OCI-LY3 (cell line): ENCODE results near the gene NCOA3.
"Not testable (repeated sequence)": the region's sequence is repeated elsewhere in the genome, so short reads cannot be mapped to it uniquely, and the experiment has no call there.

Experiments
- H2AFZ ChIP-seq: fragments of 200-600, 300-600 bp; shearing (Covaris generic); 2 replicates; pipeline ENCODE4 v1.6.0; 2014; ENCODE audit warnings: antibody characterized with exemption, low read depth, low read length
- H3K27ac ChIP-seq: fragments of 200-600, 300-600 bp; sonication (generic); 2 replicates; pipeline ENCODE4 v1.5.1; 2014; ENCODE audit warnings: mild to moderate bottlenecking, low read length, moderate library complexity, mixed read lengths
- H3K27me3 ChIP-seq: fragments of 200-600, 300-600 bp; sonication (generic); 2 replicates; pipeline ENCODE4 v1.6.1; 2014; ENCODE audit warnings: low read depth, low read length, mixed read lengths
- H3K36me3 ChIP-seq: fragments of 200-600, 300-600 bp; sonication (generic); replicated peaks from 2 replicates; pipeline ENCODE3; 2014; ENCODE audit warnings: low read depth, low read length, mixed read lengths
- H3K4me1 ChIP-seq: fragments of 300-600, 200-600 bp; sonication (generic); 2 replicates; pipeline ENCODE4 v1.6.1; 2014; ENCODE audit warnings: low read length, mixed read lengths
- H3K4me2 ChIP-seq: fragments of 200-600, 300-600 bp; sonication (generic); 2 replicates; pipeline ENCODE4 v1.6.1; 2014; ENCODE audit warnings: low read length, mixed read lengths
- H3K4me3 ChIP-seq: fragments of 300-600, 200-600 bp; sonication (generic); 2 replicates; pipeline ENCODE4 v1.5.1; 2014; ENCODE audit warnings: antibody characterized with exemption, mild to moderate bottlenecking, low read length, moderate library complexity
- H3K79me2 ChIP-seq: fragments of 300-600, 200-600 bp; shearing (Covaris generic); 2 replicates; pipeline ENCODE4 v1.6.1; 2014; ENCODE audit warnings: mild to moderate bottlenecking, low read length, mixed read lengths
- H3K9ac ChIP-seq: fragments of 300-600, 200-600 bp; shearing (Covaris generic); 2 replicates; pipeline ENCODE4 v1.6.0; 2014; ENCODE audit warnings: mild to moderate bottlenecking, low read length, moderate library complexity
- H3K9me3 ChIP-seq: fragments of 200-600, 300-600 bp; shearing (Covaris generic); 2 replicates; pipeline ENCODE4 v1.6.1; 2014; ENCODE audit warnings: low read length, mixed read lengths; ENCODE audit not compliant: insufficient read depth
- H4K20me1 ChIP-seq: fragments of 200-600, 300-600 bp; sonication (generic); 2 replicates; pipeline ENCODE4 v1.6.1; 2016; ENCODE audit warnings: low read length, mixed read lengths; ENCODE audit not compliant: insufficient read depth
- EZH2phosphoT487 ChIP-seq: fragments of 200-600 bp; shearing (Covaris generic); IDR thresholded peaks from 2 replicates; pipeline ENCODE4 v1.6.1; 2018; ENCODE audit warnings: antibody characterized with exemption, mixed run types, low read depth
- TF ChIP-seq, protein P1 (sequence below): fragments of 200-600, 300-600 bp; sonication (generic); IDR thresholded peaks from 2 replicates; pipeline ENCODE4 v1.5.1; 2014; ENCODE audit warnings: antibody characterized with exemption, low read length, low read depth

The NCOA3 gene

DNA sequence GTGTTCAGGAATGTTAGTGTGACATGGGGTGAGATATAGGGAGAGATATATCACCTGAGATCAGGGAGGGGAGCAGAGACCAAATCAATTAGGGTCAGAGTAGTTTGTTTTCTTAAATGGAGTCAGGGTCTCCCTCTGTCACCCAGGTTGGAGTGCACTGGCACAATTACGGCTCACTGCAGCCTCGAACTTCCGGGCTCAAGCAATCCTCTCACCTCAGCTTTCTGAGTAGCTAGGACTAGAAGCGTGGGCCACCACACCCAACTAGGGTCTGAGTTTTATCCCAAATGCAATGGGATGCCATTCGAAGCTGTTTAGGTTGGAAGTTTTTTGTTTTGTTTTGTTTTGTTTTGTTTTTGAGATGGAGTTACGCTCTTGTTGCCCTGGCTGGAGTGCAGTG lies 3.1 kb upstream of the NCOA3 start:
- H3K4me3 ChIP-seq = peak overlapping the region; percentile 31
- H3K9me3 ChIP-seq = no peaks in the 10 kb centered on the region
- H3K79me2 ChIP-seq = peaks cover 45% of the 10 kb centered on the region
- peaks cover 8% of the 10 kb centered on the region for H4K20me1 ChIP-seq
- peak overlapping the region; percentile 34; the same call in 1 of the 2 replicates for H2AFZ ChIP-seq
- TF ChIP-seq, protein P1, sequence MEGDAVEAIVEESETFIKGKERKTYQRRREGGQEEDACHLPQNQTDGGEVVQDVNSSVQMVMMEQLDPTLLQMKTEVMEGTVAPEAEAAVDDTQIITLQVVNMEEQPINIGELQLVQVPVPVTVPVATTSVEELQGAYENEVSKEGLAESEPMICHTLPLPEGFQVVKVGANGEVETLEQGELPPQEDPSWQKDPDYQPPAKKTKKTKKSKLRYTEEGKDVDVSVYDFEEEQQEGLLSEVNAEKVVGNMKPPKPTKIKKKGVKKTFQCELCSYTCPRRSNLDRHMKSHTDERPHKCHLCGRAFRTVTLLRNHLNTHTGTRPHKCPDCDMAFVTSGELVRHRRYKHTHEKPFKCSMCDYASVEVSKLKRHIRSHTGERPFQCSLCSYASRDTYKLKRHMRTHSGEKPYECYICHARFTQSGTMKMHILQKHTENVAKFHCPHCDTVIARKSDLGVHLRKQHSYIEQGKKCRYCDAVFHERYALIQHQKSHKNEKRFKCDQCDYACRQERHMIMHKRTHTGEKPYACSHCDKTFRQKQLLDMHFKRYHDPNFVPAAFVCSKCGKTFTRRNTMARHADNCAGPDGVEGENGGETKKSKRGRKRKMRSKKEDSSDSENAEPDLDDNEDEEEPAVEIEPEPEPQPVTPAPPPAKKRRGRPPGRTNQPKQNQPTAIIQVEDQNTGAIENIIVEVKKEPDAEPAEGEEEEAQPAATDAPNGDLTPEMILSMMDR = no peak
- TF ChIP-seq EZH2phosphoT487 = no peak
- peaks cover 9% of the 10 kb centered on the region for H3K36me3 ChIP-seq
- no peaks in the 10 kb centered on the region; the same call in 1 of the 2 replicates for H3K27me3 ChIP-seq
- peak overlapping the region; percentile 78 for H3K27ac ChIP-seq
- peak overlapping the region; percentile 69 for H3K4me2 ChIP-seq
- H3K4me1 ChIP-seq = peaks cover 44% of the 10 kb centered on the region
- H3K9ac ChIP-seq = peak overlapping the region; percentile 50

DNA sequence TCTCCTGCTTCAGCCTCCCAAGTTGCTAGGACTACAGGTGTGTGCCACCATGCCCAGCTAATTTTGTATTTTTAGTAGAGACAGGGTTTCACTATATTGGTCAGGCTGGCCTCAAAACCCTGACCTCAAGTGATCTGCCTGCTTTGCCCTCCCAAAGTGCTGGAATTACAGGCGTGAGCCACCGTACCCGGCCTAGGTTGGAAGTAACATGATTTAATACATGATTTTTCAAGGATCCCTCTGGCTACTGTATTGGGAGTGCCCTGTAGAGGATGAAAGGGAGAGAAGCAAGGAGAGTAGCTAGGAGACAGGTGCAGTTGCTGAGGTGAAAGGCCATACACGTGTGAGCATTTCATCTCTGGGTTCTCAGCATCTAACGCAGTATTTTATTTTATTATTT lies 2.6 kb upstream of the NCOA3 start:
- Histone ChIP-seq H3K9ac (no peak overlapping the region), H3K4me3 (no peak overlapping the region), H3K4me2 (no peak overlapping the region), H3K9me3 (no peaks in the 10 kb centered on the region), H3K4me1 (peaks cover 44% of the 10 kb centered on the region), H2AFZ (no peak overlapping the region), H3K27me3 (no peaks in the 10 kb centered on the region; the same call in 1 of the 2 replicates), H3K36me3 (peaks cover 12% of the 10 kb centered on the region), H3K79me2 (peaks cover 47% of the 10 kb centered on the region), H4K20me1 (peaks cover 13% of the 10 kb centered on the region), H3K27ac (peak overlapping the region; percentile 78; the same call in 1 of the 2 replicates)
- TF ChIP-seq EZH2phosphoT487 = no peak
- TF ChIP-seq, protein P1 = no peak

DNA sequence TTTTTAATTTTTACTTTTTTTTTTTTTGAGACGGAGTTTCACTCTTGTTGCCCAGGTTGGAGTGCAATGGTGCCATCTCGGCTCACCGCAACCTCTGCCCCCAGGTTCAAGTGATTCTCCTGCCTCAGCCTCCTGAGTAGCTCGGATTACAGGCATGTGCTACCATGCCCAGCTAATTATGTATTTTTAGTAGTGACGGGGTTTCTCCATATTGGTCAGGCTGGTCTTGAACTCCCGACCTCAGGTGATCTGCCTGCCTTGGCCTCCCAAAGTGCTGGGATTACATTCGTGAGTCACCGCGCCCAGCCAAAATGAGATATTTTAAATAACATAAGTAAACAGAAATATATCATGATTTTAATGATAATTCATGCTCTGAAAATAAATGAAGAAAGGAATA lies 1.6 kb upstream of the NCOA3 start:
- Histone ChIP-seq H3K4me3 (peak overlapping the region; percentile 79), H3K36me3 (peaks cover 14% of the 10 kb centered on the region), H4K20me1 (peaks cover 17% of the 10 kb centered on the region), H3K27ac (peak overlapping the region; percentile 80), H3K9ac (peak overlapping the region; percentile 82; the same call in 1 of the 2 replicates), H3K79me2 (peaks cover 53% of the 10 kb centered on the region), H3K4me2 (peak overlapping the region; percentile 86), H3K4me1 (peaks cover 39% of the 10 kb centered on the region)
- not testable (repeated sequence) for H3K27me3 ChIP-seq, H2AFZ ChIP-seq, H3K9me3 ChIP-seq

DNA sequence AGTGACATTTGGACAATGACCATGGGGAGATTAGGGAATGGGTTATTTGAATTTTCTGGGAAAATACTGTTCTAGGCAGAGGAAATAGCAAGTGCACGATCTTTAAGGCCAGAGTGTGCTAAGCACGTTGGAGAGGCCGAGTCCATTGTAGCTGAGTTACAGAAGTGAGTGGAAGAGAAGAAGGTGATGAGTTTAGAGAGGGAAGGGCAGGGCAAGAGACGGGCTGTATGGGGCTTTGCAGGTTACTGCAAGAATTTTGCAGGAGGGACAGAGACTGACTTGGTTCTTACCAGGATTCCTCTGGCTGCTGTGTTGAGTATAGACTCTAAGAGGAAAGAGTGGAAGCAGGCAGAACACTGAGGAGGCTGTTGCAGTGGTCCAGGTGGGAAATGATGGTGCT lies 1.1 kb upstream of the NCOA3 start:
- H3K9ac ChIP-seq = peak overlapping the region; percentile 82
- H3K4me2 ChIP-seq = peak overlapping the region; percentile 86
- H3K79me2 ChIP-seq = peaks cover 58% of the 10 kb centered on the region
- H3K9me3 ChIP-seq = no peaks in the 10 kb centered on the region
- peaks cover 18% of the 10 kb centered on the region for H3K36me3 ChIP-seq
- H2AFZ ChIP-seq = no peak overlapping the region
- H3K27me3 ChIP-seq = no peaks in the 10 kb centered on the region; the same call in 1 of the 2 replicates
- peak overlapping the region; percentile 80 for H3K27ac ChIP-seq
- H4K20me1 ChIP-seq = peaks cover 22% of the 10 kb centered on the region
- TF ChIP-seq EZH2phosphoT487 = no peak
- TF ChIP-seq, protein P1 = no peak
- peaks cover 44% of the 10 kb centered on the region for H3K4me1 ChIP-seq
- peak overlapping the region; percentile 79 for H3K4me3 ChIP-seq
